HG03095 (cell line): ENCODE data around the gene MYDGF.

Experiments used
- ATAC-seq: cut with Tn5 transposase; IDR thresholded peaks from one replicate; pipeline ENCODE4 v1.9.1; 2021; ENCODE audit warnings: moderate library complexity; ENCODE audit not compliant: unreplicated experiment

The MYDGF gene

GRCh38 chr19:4676955-4677731, 7.0 kb upstream of the MYDGF start:
- no peak for ATAC-seq

GRCh38 chr19:4675346-4675745, 5.2 kb upstream of the MYDGF start:
- ATAC-seq, result no peak

GRCh38 chr19:4673726-4674125, 3.6 kb upstream of the MYDGF start:
- no peak for ATAC-seq

- no peak for ATAC-seq
Measured at GRCh38 chr19:4673216-4673615, 3.1 kb upstream of the MYDGF start.

- ATAC-seq, result no peak
Measured at GRCh38 chr19:4671185-4671851, 1.2 kb upstream of the MYDGF start.

- ATAC-seq, result no peak
Measured at GRCh38 chr19:4664642-4665041, 5.5 kb downstream of the MYDGF start.

- no peak for ATAC-seq
Measured at GRCh38 chr19:4662812-4663211, 7.3 kb downstream of the MYDGF start.

GRCh38 chr19:4662020-4662695, 8.0 kb downstream of the MYDGF start:
- ATAC-seq, result no peak

GRCh38 chr19:4660993-4661392, 9.1 kb downstream of the MYDGF start:
- ATAC-seq, result no peak

GRCh38 chr19:4660181-4660791, 9.9 kb downstream of the MYDGF start:
- ATAC-seq, result no peak

GRCh38 chr19:4657835-4658234, 12.3 kb downstream of the MYDGF start:
- ATAC-seq, result no peak

- no peak for ATAC-seq
Measured at GRCh38 chr19:4657262-4657661, 12.9 kb downstream of the MYDGF start.

GRCh38 chr19:4656102-4656501, 14.0 kb downstream of the MYDGF start:
- ATAC-seq, result no peak

- no peak for ATAC-seq
Measured at GRCh38 chr19:4654437-4655361, 15.4 kb downstream of the MYDGF start.

GRCh38 chr19:4653793-4654436, 16.2 kb downstream of the MYDGF start:
- no peak for ATAC-seq

- no peak for ATAC-seq
Measured at GRCh38 chr19:4652075-4652474, 18.1 kb downstream of the MYDGF start.

GRCh38 chr19:4650159-4650558, 20.0 kb downstream of the MYDGF start:
- ATAC-seq, result no peak

GRCh38 chr19:4649392-4650047, 20.6 kb downstream of the MYDGF start:
- ATAC-seq, result no peak
